ENCODE data around the gene MTUS2.

GRCh38 chr13:29526741-29527140 is 706.6 kb downstream of the MTUS2 start:
- TF ChIP-seq, protein P1, sequence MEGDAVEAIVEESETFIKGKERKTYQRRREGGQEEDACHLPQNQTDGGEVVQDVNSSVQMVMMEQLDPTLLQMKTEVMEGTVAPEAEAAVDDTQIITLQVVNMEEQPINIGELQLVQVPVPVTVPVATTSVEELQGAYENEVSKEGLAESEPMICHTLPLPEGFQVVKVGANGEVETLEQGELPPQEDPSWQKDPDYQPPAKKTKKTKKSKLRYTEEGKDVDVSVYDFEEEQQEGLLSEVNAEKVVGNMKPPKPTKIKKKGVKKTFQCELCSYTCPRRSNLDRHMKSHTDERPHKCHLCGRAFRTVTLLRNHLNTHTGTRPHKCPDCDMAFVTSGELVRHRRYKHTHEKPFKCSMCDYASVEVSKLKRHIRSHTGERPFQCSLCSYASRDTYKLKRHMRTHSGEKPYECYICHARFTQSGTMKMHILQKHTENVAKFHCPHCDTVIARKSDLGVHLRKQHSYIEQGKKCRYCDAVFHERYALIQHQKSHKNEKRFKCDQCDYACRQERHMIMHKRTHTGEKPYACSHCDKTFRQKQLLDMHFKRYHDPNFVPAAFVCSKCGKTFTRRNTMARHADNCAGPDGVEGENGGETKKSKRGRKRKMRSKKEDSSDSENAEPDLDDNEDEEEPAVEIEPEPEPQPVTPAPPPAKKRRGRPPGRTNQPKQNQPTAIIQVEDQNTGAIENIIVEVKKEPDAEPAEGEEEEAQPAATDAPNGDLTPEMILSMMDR (conservative IDR thresholded peaks at IDR 0.05 in 1 of 2, IDR thresholded peaks at IDR 0.05 in 1 of 2; ENCODE audit: low read depth in 1 of 2, low read length in 2 of 2), result no peak
- TF ChIP-seq EZH2 (IDR thresholded peaks at IDR 0.05; ENCODE audit: low read length, missing control alignments), result no peak
